Stimulated activated CD8-positive, alpha-beta memory T cell treated with anti-CD3 and anti-CD28 coated beads, Interleukin-15, amount 100 ng/mL, for 4 hours (primary cell): ENCODE data around the gene LGALS9C.
"Not testable (repeated sequence)": the region's sequence is repeated elsewhere in the genome, so short reads cannot be mapped to it uniquely, and the experiment has no call there.

Source experiments
- DNase-seq, 2 donors: peaks; one replicate each; pipeline ENCODE4 v3.0.0-alpha.2; 2020; ENCODE audit warnings: low read depth in 2 of 2

Gene LGALS9C

DNA sequence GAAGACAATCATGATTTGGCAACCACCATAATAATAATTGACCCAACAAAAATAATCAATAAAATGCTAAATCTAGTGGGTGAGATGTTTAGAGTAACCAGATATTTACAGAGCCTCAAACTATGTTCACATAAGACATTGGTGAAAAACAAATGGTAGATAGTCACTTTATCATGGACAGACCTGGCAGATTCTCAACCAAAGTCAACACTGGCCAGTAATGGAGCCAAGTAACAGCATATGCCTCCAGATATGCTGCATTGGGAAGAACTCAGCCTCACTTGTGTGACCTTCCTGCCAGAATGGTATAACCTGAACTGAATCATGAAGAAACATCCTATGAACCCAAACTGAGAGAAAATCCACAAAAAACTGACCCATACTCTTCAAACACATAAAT lies 53.8 kb downstream of the LGALS9C start:
- not testable (repeated sequence) for DNase-seq

DNA sequence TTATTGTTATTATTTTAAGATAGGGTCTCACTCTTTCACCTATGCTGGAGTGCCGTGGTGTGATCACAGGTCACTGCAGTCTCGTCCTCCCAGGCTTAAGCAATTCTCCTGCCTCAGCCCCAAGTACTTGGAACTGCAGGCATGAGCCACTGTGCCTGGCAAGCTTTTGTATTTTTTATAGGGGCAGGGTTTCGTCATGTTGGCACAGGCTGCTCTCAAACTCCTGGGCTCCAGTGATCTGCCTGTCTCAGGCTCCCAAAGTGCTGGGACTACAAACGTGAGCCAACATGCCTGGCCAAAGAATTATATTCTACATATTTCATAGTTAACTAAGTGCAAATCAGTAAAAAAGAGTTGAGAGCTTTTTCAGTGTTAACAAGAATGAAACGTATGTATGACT lies 65.6 kb downstream of the LGALS9C start:
- not testable (repeated sequence) for DNase-seq

DNA sequence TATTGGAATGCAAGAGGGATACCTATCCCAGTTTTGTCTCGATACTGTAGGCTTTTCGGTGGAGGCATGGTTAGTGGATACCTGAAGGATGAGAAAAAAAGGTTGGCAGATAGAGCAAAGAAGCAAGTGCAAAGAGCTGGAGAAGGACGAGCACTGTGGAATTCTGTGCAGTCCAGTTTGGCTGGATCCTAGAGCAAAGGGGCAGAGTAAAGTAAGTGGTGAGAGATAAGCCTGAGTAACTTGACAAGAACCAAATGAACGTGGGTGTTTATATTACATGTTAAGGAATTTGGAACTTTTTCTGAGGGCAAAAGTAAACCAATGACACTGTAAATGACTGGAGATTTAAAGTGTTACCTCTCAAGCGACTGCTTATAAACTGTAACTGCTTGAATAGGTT lies 66.3 kb downstream of the LGALS9C start:
- DNase-seq = not testable (repeated sequence)
